ENCODE results near the gene PRR23B. TPM values are rescaled to one million over a fixed set of nuclear protein-coding genes. Genes with fewer than 3 reads are reported as not detected.

PRR23B gene
- total and polyA plus RNA-seq, 2 donors (not counting 1 experiment from before 2014, with no cell fraction given) = not detected

DNA sequence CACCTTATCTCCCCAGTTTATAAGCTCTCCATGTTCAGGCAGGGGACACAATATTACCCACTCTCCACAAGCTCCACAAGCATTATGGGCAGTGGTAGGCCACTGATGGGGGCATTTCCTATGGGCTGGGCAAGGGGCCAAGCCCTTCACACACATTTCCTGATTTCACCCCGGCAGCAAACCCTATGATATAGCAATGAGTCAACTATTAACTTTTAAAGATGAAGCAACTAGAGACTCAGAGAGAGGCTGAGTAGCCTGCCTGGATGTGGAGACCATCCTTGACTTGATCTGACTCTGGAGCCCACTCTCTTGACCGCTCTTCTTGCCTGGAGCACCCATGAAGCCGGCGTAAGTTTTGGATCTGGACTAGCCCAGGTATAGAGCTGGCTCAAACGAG, 46.3 kb downstream of the PRR23B start:
- H3K9ac ChIP-seq (ENCODE audit: low read length) = no peak overlapping the region

GRCh38 chr3:138972941-138973340, 47.8 kb downstream of the PRR23B start:
- Histone ChIP-seq H3K79me2 (ENCODE audit: control insufficient read depth, insufficient read depth, low read length) (no peaks in the 10 kb centered on the region), H3K9ac (ENCODE audit: low read length) (no peak overlapping the region), H2AFZ (ENCODE audit: insufficient read depth, low read depth, low read length, poor library complexity, severe bottlenecking) (no peak overlapping the region), H3K27ac (ENCODE audit: low read length in 2 of 2) (no peak overlapping the region), H3K4me1 (ENCODE audit: control insufficient read depth in 2 of 2, insufficient read depth in 2 of 2, low read length in 2 of 2) (no peaks in the 10 kb centered on the region), H4K20me1 (ENCODE audit: control insufficient read depth, insufficient read depth, low read length, poor library complexity, severe bottlenecking) (no peaks in the 10 kb centered on the region), H3K4me2 (replicated peaks; ENCODE audit: low read depth, low read length, poor library complexity, severe bottlenecking) (no peak overlapping the region), H3K9me3 (ENCODE audit: control extremely low read depth in 1 of 3, control insufficient read depth in 2 of 3, insufficient read depth in 1 of 3, low read length in 2 of 3) (no peaks in the 10 kb centered on the region), H3K27me3 (replicated peaks in 1 of 4; ENCODE audit: control extremely low read depth in 1 of 4, control insufficient read depth in 3 of 4, insufficient read depth in 4 of 4, low read length in 3 of 4) (no peaks in the 10 kb centered on the region), H3K36me3 (replicated peaks in 1 of 2; ENCODE audit: control extremely low read depth in 1 of 2, control insufficient read depth in 1 of 2, extremely low read depth in 1 of 2, insufficient read depth in 2 of 2, low read length in 1 of 2) (no peaks in the 10 kb centered on the region), H3K4me3 (ENCODE audit: control extremely low read depth in 1 of 5, extremely low read depth in 1 of 5, insufficient read depth in 1 of 5, low read depth in 2 of 5, low read length in 4 of 5) (no peak overlapping the region)
- no peaks in the 10 kb centered on the region for H3K4me1 Mint-ChIP-seq
- ATAC-seq (ENCODE audit: low read depth) (no peak), DNase-seq (no peak)
- intact Hi-C loops (cut with micrococcal nuclease) = no loop called here
- ChIA-PET POLR2A (no interaction called here), CTCF (no interaction called here)
- peaks cover 19% of the 10 kb centered on the region for H3K27me3 Mint-ChIP-seq
- no peak overlapping the region for H3K4me3 Mint-ChIP-seq
- TF ChIP-seq EZH2 (IDR thresholded peaks at IDR 0.05; ENCODE audit: borderline replicate concordance, insufficient read depth, low read depth, low read length, poor library complexity, severe bottlenecking) = no peak
- TF ChIP-seq, protein P1, sequence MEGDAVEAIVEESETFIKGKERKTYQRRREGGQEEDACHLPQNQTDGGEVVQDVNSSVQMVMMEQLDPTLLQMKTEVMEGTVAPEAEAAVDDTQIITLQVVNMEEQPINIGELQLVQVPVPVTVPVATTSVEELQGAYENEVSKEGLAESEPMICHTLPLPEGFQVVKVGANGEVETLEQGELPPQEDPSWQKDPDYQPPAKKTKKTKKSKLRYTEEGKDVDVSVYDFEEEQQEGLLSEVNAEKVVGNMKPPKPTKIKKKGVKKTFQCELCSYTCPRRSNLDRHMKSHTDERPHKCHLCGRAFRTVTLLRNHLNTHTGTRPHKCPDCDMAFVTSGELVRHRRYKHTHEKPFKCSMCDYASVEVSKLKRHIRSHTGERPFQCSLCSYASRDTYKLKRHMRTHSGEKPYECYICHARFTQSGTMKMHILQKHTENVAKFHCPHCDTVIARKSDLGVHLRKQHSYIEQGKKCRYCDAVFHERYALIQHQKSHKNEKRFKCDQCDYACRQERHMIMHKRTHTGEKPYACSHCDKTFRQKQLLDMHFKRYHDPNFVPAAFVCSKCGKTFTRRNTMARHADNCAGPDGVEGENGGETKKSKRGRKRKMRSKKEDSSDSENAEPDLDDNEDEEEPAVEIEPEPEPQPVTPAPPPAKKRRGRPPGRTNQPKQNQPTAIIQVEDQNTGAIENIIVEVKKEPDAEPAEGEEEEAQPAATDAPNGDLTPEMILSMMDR (IDR thresholded peaks at IDR 0.05) = no peak
- 91% methylated on average over 5 of the region's 5 CpGs for WGBS (ENCODE audit: insufficient coverage)
- no peak overlapping the region for H3K27ac Mint-ChIP-seq
- no peaks in the 10 kb centered on the region for H3K9me3 Mint-ChIP-seq (ENCODE audit: insufficient read depth)

More for the DNA sequence above, 46.3 kb downstream of the PRR23B start:
- Histone ChIP-seq H3K36me3 (replicated peaks in 1 of 2; ENCODE audit: control extremely low read depth in 1 of 2, control insufficient read depth in 1 of 2, extremely low read depth in 1 of 2, insufficient read depth in 2 of 2, low read length in 1 of 2) (no peaks in the 10 kb centered on the region), H3K27me3 (replicated peaks in 1 of 4; ENCODE audit: control extremely low read depth in 1 of 4, control insufficient read depth in 3 of 4, insufficient read depth in 4 of 4, low read length in 3 of 4) (no peaks in the 10 kb centered on the region), H3K27ac (ENCODE audit: low read length in 2 of 2) (no peak overlapping the region), H3K79me2 (ENCODE audit: control insufficient read depth, insufficient read depth, low read length) (no peaks in the 10 kb centered on the region), H3K4me1 (ENCODE audit: control insufficient read depth in 2 of 2, insufficient read depth in 2 of 2, low read length in 2 of 2) (no peaks in the 10 kb centered on the region), H3K9me3 (ENCODE audit: control extremely low read depth in 1 of 3, control insufficient read depth in 2 of 3, insufficient read depth in 1 of 3, low read length in 2 of 3) (no peaks in the 10 kb centered on the region), H3K4me2 (replicated peaks; ENCODE audit: low read depth, low read length, poor library complexity, severe bottlenecking) (no peak overlapping the region), H3K4me3 (ENCODE audit: control extremely low read depth in 1 of 5, extremely low read depth in 1 of 5, insufficient read depth in 1 of 5, low read depth in 2 of 5, low read length in 4 of 5) (no peak overlapping the region), H2AFZ (ENCODE audit: insufficient read depth, low read depth, low read length, poor library complexity, severe bottlenecking) (no peak overlapping the region), H4K20me1 (ENCODE audit: control insufficient read depth, insufficient read depth, low read length, poor library complexity, severe bottlenecking) (no peaks in the 10 kb centered on the region)
- no peak overlapping the region for H3K4me3 Mint-ChIP-seq
- H3K27ac Mint-ChIP-seq = no peak overlapping the region
- POLR2A ChIA-PET = no interaction called here
- intact Hi-C loops (cut with micrococcal nuclease) = no loop called here
- H3K4me1 Mint-ChIP-seq = no peaks in the 10 kb centered on the region
- peaks cover 15% of the 10 kb centered on the region for H3K27me3 Mint-ChIP-seq
- WGBS (ENCODE audit: insufficient coverage) = 88% methylated on average over 4 of the region's 5 CpGs
- DNase-seq = no peak
- no peaks in the 10 kb centered on the region for H3K9me3 Mint-ChIP-seq (ENCODE audit: insufficient read depth)
- CTCF ChIA-PET = no interaction called here
- TF ChIP-seq, protein P1 (IDR thresholded peaks at IDR 0.05) = no peak
- ATAC-seq (ENCODE audit: low read depth) = no peak

Data from B cell (primary cell).